Activated CD8-positive, alpha-beta T cell treated with anti-CD3 and anti-CD28 coated beads for 36 hours (primary cell): Measurements from ENCODE around the gene GYG2. TPM values are rescaled to one million over a fixed set of nuclear protein-coding genes. Genes with fewer than 3 reads are reported as not detected.

ENCODE experiments used
- ATAC-seq: fragments of 200-7000 bp; cut with Tn5 transposase; one replicate; pipeline ENCODE4 v1.10.0; 2021; ENCODE audit warnings: mild to moderate bottlenecking, moderate library complexity
- CTCF ChIA-PET: fragments of 350-600 bp; sonication (Branson Sonifier 250); formaldehyde crosslinking; loops from one replicate; lab custom pipeline; 2021; ENCODE audit warnings: antibody characterized with exemption; lab: Charles Lee
- POLR2A ChIA-PET: fragments of 350-600 bp; sonication (Branson Sonifier 250); formaldehyde crosslinking; loops from one replicate; lab custom pipeline; 2021; ENCODE audit warnings: antibody characterized with exemption; lab: Charles Lee
- DNase-seq: peaks from one replicate; pipeline ENCODE4 v3.0.0-alpha.2; 2020
- H3K27ac Mint-ChIP-seq: one replicate; pipeline ENCODE4 v1.8.0; 2021; ENCODE audit warnings: mild to moderate bottlenecking, mixed read lengths
- H3K27me3 Mint-ChIP-seq: one replicate; pipeline ENCODE4 v1.8.0; 2021; ENCODE audit warnings: mixed read lengths
- H3K36me3 Mint-ChIP-seq: one replicate; pipeline ENCODE4 v1.8.0; 2021; ENCODE audit warnings: low read depth, mixed read lengths
- H3K4me1 Mint-ChIP-seq: one replicate; pipeline ENCODE4 v1.8.0; 2021; ENCODE audit warnings: low read depth, mixed read lengths
- H3K4me3 Mint-ChIP-seq: one replicate; pipeline ENCODE4 v1.8.0; 2021; ENCODE audit warnings: mild to moderate bottlenecking, moderate library complexity, mixed read lengths
- H3K9me3 Mint-ChIP-seq: one replicate; pipeline ENCODE4 v1.8.0; 2021; ENCODE audit warnings: mixed read lengths
- intact Hi-C: fragments of 100-400 bp; cut with micrococcal nuclease; formaldehyde crosslinking; loops from one replicate; pipeline ENCODE4 v1.10.0; 2022
- total RNA-seq, 2 experiments: library from RNA; stranded (reverse); gene quantifications; one replicate each; pipeline ENCODE4 v1.2.3, GENCODE V29; 2021
- TF ChIP-seq, protein P1 (sequence below): fragments of 200-600 bp; IDR thresholded peaks from one replicate; pipeline ENCODE4 v1.8.0; 2022; ENCODE audit warnings: antibody characterized with exemption, mild to moderate bottlenecking

GYG2 gene
- total RNA-seq, 2 experiments from 2014 or later = not detected

DNA sequence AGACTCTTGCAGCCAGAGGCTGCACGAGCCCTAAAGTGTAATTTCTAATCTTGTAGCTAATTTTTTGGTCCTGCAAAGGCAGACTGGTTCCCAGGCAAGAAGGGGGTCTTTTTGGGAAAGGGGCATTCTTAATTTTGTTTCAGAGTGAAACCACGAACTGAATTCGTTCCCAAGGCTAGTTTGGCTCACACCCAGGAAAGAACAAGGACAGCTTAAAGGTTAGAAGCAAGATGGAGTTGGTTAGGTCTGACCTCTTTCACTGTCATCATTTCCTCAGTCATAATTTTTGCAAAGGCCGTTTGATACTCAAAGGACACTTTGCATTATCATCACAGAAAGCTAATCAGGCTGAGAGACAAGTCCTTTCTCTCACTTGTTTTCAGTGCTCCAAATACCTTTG lies 46.0 kb upstream of the GYG2 start:
- H3K4me3 Mint-ChIP-seq = no peak overlapping the region
- POLR2A ChIA-PET = no interaction called here
- no peaks in the 10 kb centered on the region for H3K9me3 Mint-ChIP-seq
- no peak for ATAC-seq
- peaks cover 9% of the 10 kb centered on the region for H3K4me1 Mint-ChIP-seq
- peaks cover 2% of the 10 kb centered on the region for H3K27me3 Mint-ChIP-seq
- TF ChIP-seq, protein P1, sequence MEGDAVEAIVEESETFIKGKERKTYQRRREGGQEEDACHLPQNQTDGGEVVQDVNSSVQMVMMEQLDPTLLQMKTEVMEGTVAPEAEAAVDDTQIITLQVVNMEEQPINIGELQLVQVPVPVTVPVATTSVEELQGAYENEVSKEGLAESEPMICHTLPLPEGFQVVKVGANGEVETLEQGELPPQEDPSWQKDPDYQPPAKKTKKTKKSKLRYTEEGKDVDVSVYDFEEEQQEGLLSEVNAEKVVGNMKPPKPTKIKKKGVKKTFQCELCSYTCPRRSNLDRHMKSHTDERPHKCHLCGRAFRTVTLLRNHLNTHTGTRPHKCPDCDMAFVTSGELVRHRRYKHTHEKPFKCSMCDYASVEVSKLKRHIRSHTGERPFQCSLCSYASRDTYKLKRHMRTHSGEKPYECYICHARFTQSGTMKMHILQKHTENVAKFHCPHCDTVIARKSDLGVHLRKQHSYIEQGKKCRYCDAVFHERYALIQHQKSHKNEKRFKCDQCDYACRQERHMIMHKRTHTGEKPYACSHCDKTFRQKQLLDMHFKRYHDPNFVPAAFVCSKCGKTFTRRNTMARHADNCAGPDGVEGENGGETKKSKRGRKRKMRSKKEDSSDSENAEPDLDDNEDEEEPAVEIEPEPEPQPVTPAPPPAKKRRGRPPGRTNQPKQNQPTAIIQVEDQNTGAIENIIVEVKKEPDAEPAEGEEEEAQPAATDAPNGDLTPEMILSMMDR = no peak
- no peak overlapping the region for H3K27ac Mint-ChIP-seq
- no peaks in the 10 kb centered on the region for H3K36me3 Mint-ChIP-seq
- no peak for DNase-seq
- intact Hi-C loops = no loop called here
- CTCF ChIA-PET = no interaction called here

DNA sequence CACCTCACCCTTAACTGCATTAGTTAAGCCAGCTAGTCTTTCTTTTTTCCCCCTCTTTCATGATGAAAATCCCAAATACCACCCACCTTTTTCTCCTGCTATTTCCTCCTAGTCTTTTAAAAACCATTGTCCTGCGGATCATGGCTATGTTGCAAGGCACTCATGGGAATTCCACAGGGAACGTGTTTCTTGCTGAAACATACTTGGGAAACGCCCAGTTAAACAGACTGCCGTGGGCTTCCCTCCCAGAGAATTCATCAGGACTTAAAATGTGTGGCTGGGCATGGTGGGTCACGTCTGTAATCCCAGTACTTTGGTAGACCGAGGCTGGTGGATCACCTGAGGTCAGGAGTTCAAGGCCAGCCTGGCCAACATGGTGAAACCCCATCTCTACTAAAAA lies 44.7 kb upstream of the GYG2 start:
- POLR2A ChIA-PET = no interaction called here
- ATAC-seq (no peak), DNase-seq (no peak)
- Mint-ChIP-seq H3K4me1 (peaks cover 9% of the 10 kb centered on the region), H3K4me3 (no peak overlapping the region), H3K36me3 (no peaks in the 10 kb centered on the region), H3K27me3 (peaks cover 2% of the 10 kb centered on the region), H3K27ac (no peak overlapping the region), H3K9me3 (no peaks in the 10 kb centered on the region)
- intact Hi-C loops = no loop called here
- TF ChIP-seq, protein P1 = no peak
- CTCF ChIA-PET = no interaction called here

DNA sequence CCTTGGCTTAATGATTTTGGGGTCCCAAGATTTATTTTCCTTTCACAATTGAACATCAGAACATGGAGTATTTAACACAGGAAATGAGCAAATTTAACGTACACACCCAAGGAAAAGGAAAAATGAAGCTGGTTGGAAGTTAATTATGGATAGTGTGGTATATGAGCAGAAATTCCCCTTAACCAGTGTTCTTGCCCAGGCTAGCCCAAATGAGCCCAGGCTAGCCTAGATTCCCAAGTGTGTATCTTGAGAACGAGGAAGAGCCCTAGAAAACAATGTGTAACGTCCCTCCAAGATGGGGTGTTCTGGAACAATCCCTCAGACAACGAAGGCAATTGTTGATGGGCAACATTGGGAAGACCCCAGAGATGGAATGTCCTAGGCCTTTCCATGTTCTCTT lies 43.2 kb upstream of the GYG2 start:
- Mint-ChIP-seq H3K4me3 (no peak overlapping the region), H3K27me3 (no peaks in the 10 kb centered on the region), H3K9me3 (no peaks in the 10 kb centered on the region), H3K27ac (no peak overlapping the region), H3K4me1 (peaks cover 9% of the 10 kb centered on the region), H3K36me3 (no peaks in the 10 kb centered on the region)
- CTCF ChIA-PET = no interaction called here
- ATAC-seq = no peak
- TF ChIP-seq, protein P1 = no peak
- intact Hi-C loops = no loop called here
- POLR2A ChIA-PET = no interaction called here
- no peak for DNase-seq

DNA sequence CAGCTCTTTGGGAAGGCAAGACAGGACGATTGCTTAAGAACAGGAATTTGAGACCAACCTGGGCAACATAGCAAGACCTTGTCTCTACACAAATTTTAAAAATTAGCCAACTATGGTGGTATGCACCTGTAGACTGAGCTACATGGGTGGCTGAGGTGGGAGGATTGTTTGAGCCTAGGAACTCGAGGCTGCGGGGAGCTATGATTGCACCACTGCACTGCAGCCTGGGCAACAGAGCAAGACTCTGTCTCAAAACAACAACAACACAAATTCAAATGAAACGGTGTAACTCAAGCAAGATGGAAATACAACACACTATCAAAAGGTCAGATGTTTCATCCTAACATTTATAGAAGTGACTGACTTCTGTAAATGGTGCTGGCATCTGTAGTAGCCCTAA lies 39.8 kb upstream of the GYG2 start:
- Mint-ChIP-seq H3K36me3 (no peaks in the 10 kb centered on the region), H3K4me1 (no peaks in the 10 kb centered on the region), H3K27ac (no peak overlapping the region), H3K4me3 (no peak overlapping the region), H3K9me3 (no peaks in the 10 kb centered on the region), H3K27me3 (no peaks in the 10 kb centered on the region)
- ChIA-PET CTCF (no interaction called here), POLR2A (no interaction called here)
- TF ChIP-seq, protein P1 = no peak
- intact Hi-C loops = no loop called here
- ATAC-seq = no peak
- DNase-seq = no peak

DNA sequence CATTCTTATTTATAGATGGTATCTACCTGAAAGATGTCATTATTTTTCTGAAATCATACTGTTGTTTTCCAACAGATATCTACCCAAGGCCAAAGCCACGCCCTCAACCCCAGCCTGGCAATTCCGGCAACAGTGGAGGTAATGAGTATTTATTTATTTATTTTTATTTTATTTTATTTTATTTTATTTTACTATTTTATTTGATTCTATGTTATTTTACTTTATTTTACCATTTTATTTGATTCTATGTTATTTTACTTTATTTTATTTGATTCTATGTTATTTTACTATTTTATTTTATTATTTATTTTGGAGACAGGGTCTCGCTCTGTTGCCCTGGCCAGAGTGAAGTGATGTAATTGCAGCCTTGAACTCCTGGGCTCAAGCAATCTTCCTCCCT lies 39.2 kb upstream of the GYG2 start:
- ChIA-PET POLR2A (no interaction called here), CTCF (no interaction called here)
- no peak for ATAC-seq
- H3K36me3 Mint-ChIP-seq = no peaks in the 10 kb centered on the region
- TF ChIP-seq, protein P1 = no peak
- no peak for DNase-seq
- no peak overlapping the region for H3K27ac Mint-ChIP-seq
- no peaks in the 10 kb centered on the region for H3K4me1 Mint-ChIP-seq
- H3K9me3 Mint-ChIP-seq = no peaks in the 10 kb centered on the region
- no peaks in the 10 kb centered on the region for H3K27me3 Mint-ChIP-seq
- no peak overlapping the region for H3K4me3 Mint-ChIP-seq
- intact Hi-C loops = no loop called here
